A673 (cell line): ENCODE data around the gene CDC42EP4. TPM values are rescaled to one million over a fixed set of nuclear protein-coding genes. Genes with fewer than 3 reads are reported as not detected.

ENCODE experiments used
- BruUV-seq: library from RNA; stranded (reverse); fragments of 400-500 nt; replicated peaks from 2 replicates; lab custom pipeline; 2021; lab: Mats Ljungman, UMichigan
- CTCF ChIA-PET: fragments of 300-600 bp; sonication (Branson Sonifier 250); formaldehyde crosslinking; loops from one replicate; lab custom pipeline; 2022; ENCODE audit warnings: antibody characterized with exemption; lab: Charles Lee
- POLR2A ChIA-PET: fragments of 300-600 bp; sonication (Branson Sonifier 250); formaldehyde crosslinking; loops from one replicate; lab custom pipeline; 2022; ENCODE audit warnings: antibody characterized with exemption; ENCODE audit not compliant: low non-redundant PET; lab: Charles Lee
- DNase-seq: peaks from one replicate; pipeline ENCODE4 v3.0.0-alpha.2; 2015; ENCODE audit warnings: low spot score
- H3K27ac ChIP-seq: fragments of 200-600 bp; sonication (generic); 2 replicates; pipeline ENCODE4 v1.5.1; 2016; ENCODE audit warnings: mixed run types, low read depth, mild to moderate bottlenecking, mixed read lengths, antibody characterized with exemption, low read length; ENCODE audit not compliant: poor library complexity, severe bottlenecking
- H3K27me3 ChIP-seq: fragments of 200-600 bp; sonication (generic); replicated peaks from 2 replicates; pipeline ENCODE4 v1.6.1; 2017; ENCODE audit warnings: mixed run types, low read depth, mild to moderate bottlenecking, mixed read lengths, antibody characterized with exemption, low read length; ENCODE audit not compliant: insufficient read depth, poor library complexity
- H3K36me3 ChIP-seq: fragments of 200-600 bp; sonication (generic); 2 replicates; pipeline ENCODE4 v1.6.1; 2016; ENCODE audit warnings: mixed run types, mild to moderate bottlenecking, mixed read lengths, antibody characterized with exemption, low read length; ENCODE audit not compliant: insufficient read depth, poor library complexity, severe bottlenecking
- H3K4me1 ChIP-seq: fragments of 200-600 bp; sonication (generic); 2 replicates; pipeline ENCODE4 v1.6.1; 2017; ENCODE audit warnings: mixed run types, mild to moderate bottlenecking, mixed read lengths, antibody characterized with exemption, low read length; ENCODE audit not compliant: insufficient read depth, poor library complexity, severe bottlenecking
- H3K4me3 ChIP-seq: fragments of 200-600 bp; sonication (generic); 2 replicates; pipeline ENCODE4 v1.5.1; 2016; ENCODE audit warnings: low read depth, mixed run types, mild to moderate bottlenecking, mixed read lengths, low read length; ENCODE audit not compliant: poor library complexity, severe bottlenecking
- H3K9me3 ChIP-seq: fragments of 200-600 bp; sonication (generic); 2 replicates; pipeline ENCODE4 v1.6.1; 2016; ENCODE audit warnings: mixed run types, low read depth, mild to moderate bottlenecking, mixed read lengths, antibody characterized with exemption, low read length; ENCODE audit not compliant: poor library complexity, severe bottlenecking
- EZH2 ChIP-seq: fragments of 200-600 bp; sonication (generic); IDR thresholded peaks from 2 replicates; pipeline ENCODE4 v1.6.1; 2017; ENCODE audit warnings: borderline replicate concordance, low read depth, mild to moderate bottlenecking, mixed read lengths, antibody characterized with exemption, low read length; ENCODE audit not compliant: poor library complexity, severe bottlenecking
- intact Hi-C: fragments of 100-400 bp; cut with micrococcal nuclease; formaldehyde crosslinking; loops from one replicate; pipeline ENCODE4 v1.10.0; 2022; ENCODE audit not compliant: unreplicated experiment
- total RNA-seq: library from RNA; stranded (reverse); gene quantifications from 2 replicates; pipeline ENCODE4 v1.2.3, GENCODE V29; 2021
- TF ChIP-seq, protein P1 (sequence below): fragments of 300-800, 200-600 bp; sonication (generic); conservative IDR thresholded peaks from 2 replicates; pipeline ENCODE4 v1.5.1; 2017; ENCODE audit warnings: low read depth, mild to moderate bottlenecking, antibody characterized with exemption, low read length, moderate library complexity, mixed read lengths

The CDC42EP4 gene
- total RNA-seq, 1 experiment from 2014 or later = 37.5 TPM

DNA sequence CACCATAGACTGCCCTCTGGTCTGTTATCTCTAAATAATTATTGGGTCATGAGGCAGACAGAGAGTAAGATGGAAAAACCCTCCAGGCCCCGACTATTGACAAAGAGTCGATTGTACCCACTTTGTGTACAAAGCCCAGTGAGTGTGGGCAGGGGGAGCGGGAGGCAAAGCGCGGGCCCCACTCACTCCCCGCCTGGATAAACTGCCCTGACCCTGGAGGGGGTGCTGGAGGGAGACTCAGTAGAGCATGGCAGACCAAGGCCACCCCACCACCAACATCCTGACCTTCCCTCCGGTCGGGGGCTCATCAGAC is 38.9 kb downstream of the CDC42EP4 start:
- TF ChIP-seq, protein P1, sequence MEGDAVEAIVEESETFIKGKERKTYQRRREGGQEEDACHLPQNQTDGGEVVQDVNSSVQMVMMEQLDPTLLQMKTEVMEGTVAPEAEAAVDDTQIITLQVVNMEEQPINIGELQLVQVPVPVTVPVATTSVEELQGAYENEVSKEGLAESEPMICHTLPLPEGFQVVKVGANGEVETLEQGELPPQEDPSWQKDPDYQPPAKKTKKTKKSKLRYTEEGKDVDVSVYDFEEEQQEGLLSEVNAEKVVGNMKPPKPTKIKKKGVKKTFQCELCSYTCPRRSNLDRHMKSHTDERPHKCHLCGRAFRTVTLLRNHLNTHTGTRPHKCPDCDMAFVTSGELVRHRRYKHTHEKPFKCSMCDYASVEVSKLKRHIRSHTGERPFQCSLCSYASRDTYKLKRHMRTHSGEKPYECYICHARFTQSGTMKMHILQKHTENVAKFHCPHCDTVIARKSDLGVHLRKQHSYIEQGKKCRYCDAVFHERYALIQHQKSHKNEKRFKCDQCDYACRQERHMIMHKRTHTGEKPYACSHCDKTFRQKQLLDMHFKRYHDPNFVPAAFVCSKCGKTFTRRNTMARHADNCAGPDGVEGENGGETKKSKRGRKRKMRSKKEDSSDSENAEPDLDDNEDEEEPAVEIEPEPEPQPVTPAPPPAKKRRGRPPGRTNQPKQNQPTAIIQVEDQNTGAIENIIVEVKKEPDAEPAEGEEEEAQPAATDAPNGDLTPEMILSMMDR = no peak
- no peak for TF ChIP-seq EZH2
- intact Hi-C loops = no loop called here
- Histone ChIP-seq H3K27me3 (no peaks in the 10 kb centered on the region), H3K4me3 (no peak overlapping the region), H3K27ac (no peak overlapping the region), H3K36me3 (no peaks in the 10 kb centered on the region), H3K9me3 (no peaks in the 10 kb centered on the region), H3K4me1 (peaks cover 1% of the 10 kb centered on the region)
- POLR2A ChIA-PET = no interaction called here
- BruUV-seq = no TSS peak
- no peak for DNase-seq
- CTCF ChIA-PET = no interaction called here

DNA sequence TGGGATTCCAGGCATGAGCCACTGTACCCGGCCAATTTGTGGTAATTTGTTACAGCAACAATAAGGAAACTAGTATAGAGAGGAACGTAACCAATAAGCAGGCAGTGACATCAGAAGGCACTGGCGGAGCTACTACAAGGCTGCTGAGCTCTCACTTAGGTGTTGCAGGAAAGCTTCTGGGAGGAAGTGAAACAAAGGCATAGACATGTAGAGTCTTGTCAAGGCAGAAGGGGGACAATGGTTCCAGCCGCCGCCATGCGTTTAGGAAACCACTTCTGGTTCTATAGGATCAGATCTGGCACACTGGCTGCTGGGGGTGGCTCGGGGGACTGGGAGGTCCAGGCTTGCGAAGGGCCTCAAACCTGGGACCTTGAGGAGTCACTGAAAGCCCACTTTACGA is 40.7 kb downstream of the CDC42EP4 start:
- Histone ChIP-seq H3K27me3 (no peaks in the 10 kb centered on the region), H3K4me3 (no peak overlapping the region), H3K27ac (no peak overlapping the region), H3K4me1 (no peaks in the 10 kb centered on the region), H3K36me3 (no peaks in the 10 kb centered on the region), H3K9me3 (no peaks in the 10 kb centered on the region)
- intact Hi-C loops = no loop called here
- no TSS peak for BruUV-seq
- POLR2A ChIA-PET = no interaction called here
- no peak for DNase-seq
- CTCF ChIA-PET = no interaction called here
- TF ChIP-seq, protein P1 = no peak
- no peak for TF ChIP-seq EZH2

DNA sequence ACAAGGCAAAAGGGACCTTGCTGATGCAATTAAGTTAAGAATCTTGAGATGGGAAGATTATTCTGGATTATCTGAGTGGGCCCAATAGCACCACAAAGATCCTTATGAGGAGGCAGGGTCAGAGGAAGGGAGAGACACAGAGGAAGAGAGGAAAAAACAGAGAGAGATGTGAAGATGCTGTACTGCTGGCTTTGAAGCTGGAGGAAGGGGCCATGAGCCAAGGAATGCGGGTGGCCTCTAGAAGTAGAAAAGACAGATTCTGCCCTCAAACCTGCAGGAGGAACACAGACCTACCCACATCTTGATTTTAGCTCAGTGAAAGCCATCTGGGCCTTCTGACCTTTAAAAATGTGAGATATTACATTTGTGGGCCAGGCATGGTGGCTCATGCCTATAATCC is 42.0 kb downstream of the CDC42EP4 start:
- no peak for DNase-seq
- no peak for TF ChIP-seq EZH2
- TF ChIP-seq, protein P1 = no peak
- ChIA-PET POLR2A (no interaction called here), CTCF (no interaction called here)
- no TSS peak for BruUV-seq
- Histone ChIP-seq H3K27ac (no peak overlapping the region), H3K4me1 (no peaks in the 10 kb centered on the region), H3K27me3 (no peaks in the 10 kb centered on the region), H3K4me3 (no peak overlapping the region), H3K9me3 (no peaks in the 10 kb centered on the region), H3K36me3 (no peaks in the 10 kb centered on the region)
- intact Hi-C loops = no loop called here
